Neuron (in vitro differentiated cells): ENCODE results near the gene NPIPB13.
"Not testable (repeated sequence)": the region's sequence is repeated elsewhere in the genome, so short reads cannot be mapped to it uniquely, and the experiment has no call there.

Experiments used
- H2AFZ ChIP-seq: one replicate; pipeline ENCODE4 v1.6.1; 2013; ENCODE audit warnings: low read depth, mild to moderate bottlenecking, inconsistent platforms, low read length, moderate library complexity
- H3K27me3 ChIP-seq: one replicate; pipeline ENCODE4 v1.6.1; 2013; ENCODE audit warnings: low read length; ENCODE audit not compliant: insufficient read depth
- H3K36me3 ChIP-seq: one replicate; pipeline ENCODE4 v1.6.1; 2013; ENCODE audit warnings: low read length; ENCODE audit not compliant: insufficient read depth
- H3K4me1 ChIP-seq: one replicate; pipeline ENCODE4 v1.6.1; 2013; ENCODE audit warnings: low read length; ENCODE audit not compliant: insufficient read depth
- H3K4me3 ChIP-seq: 2 replicates; pipeline ENCODE4 v1.5.1; 2013; ENCODE audit warnings: mild to moderate bottlenecking, low read length, moderate library complexity
- H3K9me3 ChIP-seq: one replicate; pipeline ENCODE4 v1.6.1; 2013; ENCODE audit warnings: low read length

NPIPB13 gene

GRCh38 chr16:30248379-30248778 lies at the start of gene NPIPB13:
NPIPB13 (minus strand) TSS chr16:30248479; CDS start chr16:30245573, 2,906 bp downstream.
- not testable (repeated sequence) for H3K36me3 ChIP-seq, H3K4me3 ChIP-seq, H3K4me1 ChIP-seq, H3K9me3 ChIP-seq, H2AFZ ChIP-seq, H3K27me3 ChIP-seq

GRCh38 chr16:30282357-30282756 lies 34.1 kb upstream of the NPIPB13 start:
- not testable (repeated sequence) for H3K9me3 ChIP-seq, H3K4me3 ChIP-seq, H3K4me1 ChIP-seq, H3K27me3 ChIP-seq, H2AFZ ChIP-seq, H3K36me3 ChIP-seq

- not testable (repeated sequence) for H3K4me3 ChIP-seq, H3K36me3 ChIP-seq, H3K4me1 ChIP-seq, H2AFZ ChIP-seq, H3K27me3 ChIP-seq, H3K9me3 ChIP-seq
These were observed 30.2 kb upstream of the NPIPB13 start for GRCh38 chr16:30278523-30278922.

- H3K36me3 ChIP-seq, H3K4me3 ChIP-seq, H3K4me1 ChIP-seq, H3K27me3 ChIP-seq, H2AFZ ChIP-seq, H3K9me3 ChIP-seq: not testable (repeated sequence)
These were observed 31.2 kb downstream of the NPIPB13 start for GRCh38 chr16:30217082-30217481.

GRCh38 chr16:30211414-30211813 lies 36.9 kb downstream of the NPIPB13 start:
- not testable (repeated sequence) for H3K4me1 ChIP-seq, H3K4me3 ChIP-seq, H3K27me3 ChIP-seq, H3K9me3 ChIP-seq, H2AFZ ChIP-seq, H3K36me3 ChIP-seq

- not testable (repeated sequence) for H2AFZ ChIP-seq
These were observed 39.2 kb downstream of the NPIPB13 start for GRCh38 chr16:30209032-30209431.

GRCh38 chr16:30207063-30207704 lies 41.1 kb downstream of the NPIPB13 start:
- H3K4me1 ChIP-seq, H3K9me3 ChIP-seq, H3K36me3 ChIP-seq, H2AFZ ChIP-seq, H3K4me3 ChIP-seq, H3K27me3 ChIP-seq: not testable (repeated sequence)

More at GRCh38 chr16:30209032-30209431, 39.2 kb downstream of the NPIPB13 start:
- not testable (repeated sequence) for H3K9me3 ChIP-seq, H3K4me1 ChIP-seq, H3K36me3 ChIP-seq, H3K4me3 ChIP-seq, H3K27me3 ChIP-seq

GRCh38 chr16:30206252-30206651 lies 42.0 kb downstream of the NPIPB13 start:
- not testable (repeated sequence) for H3K27me3 ChIP-seq, H3K4me1 ChIP-seq, H2AFZ ChIP-seq, H3K9me3 ChIP-seq, H3K36me3 ChIP-seq, H3K4me3 ChIP-seq

GRCh38 chr16:30205541-30206236 lies 42.6 kb downstream of the NPIPB13 start:
- not testable (repeated sequence) for H3K4me1 ChIP-seq, H3K9me3 ChIP-seq, H2AFZ ChIP-seq, H3K36me3 ChIP-seq, H3K4me3 ChIP-seq, H3K27me3 ChIP-seq

GRCh38 chr16:30199608-30200343 lies 48.5 kb downstream of the NPIPB13 start:
- H3K4me1 ChIP-seq, H3K36me3 ChIP-seq, H3K9me3 ChIP-seq, H2AFZ ChIP-seq, H3K4me3 ChIP-seq, H3K27me3 ChIP-seq: not testable (repeated sequence)

GRCh38 chr16:30199049-30199448 lies 49.2 kb downstream of the NPIPB13 start, which contains the start of gene SULT1A3:
SULT1A3 (plus strand) TSS chr16:30199255; CDS start chr16:30200729, 1,474 bp downstream.
- not testable (repeated sequence) for H3K36me3 ChIP-seq, H3K4me1 ChIP-seq, H3K9me3 ChIP-seq, H3K27me3 ChIP-seq, H3K4me3 ChIP-seq, H2AFZ ChIP-seq
